ENCODE data around the gene FGF2.

Gene FGF2

DNA sequence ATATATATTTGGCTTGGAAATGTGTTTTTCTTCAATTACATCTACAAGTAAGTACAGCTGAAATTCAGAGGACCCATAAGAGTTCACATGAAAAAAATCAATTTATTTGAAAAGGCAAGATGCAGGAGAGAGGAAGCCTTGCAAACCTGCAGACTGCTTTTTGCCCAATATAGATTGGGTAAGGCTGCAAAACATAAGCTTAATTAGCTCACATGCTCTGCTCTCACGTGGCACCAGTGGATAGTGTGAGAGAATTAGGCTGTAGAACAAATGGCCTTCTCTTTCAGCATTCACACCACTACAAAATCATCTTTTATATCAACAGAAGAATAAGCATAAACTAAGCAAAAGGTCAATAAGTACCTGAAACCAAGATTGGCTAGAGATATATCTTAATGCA lies 69.6 kb downstream of the FGF2 start:
- no peak for DNase-seq

DNA sequence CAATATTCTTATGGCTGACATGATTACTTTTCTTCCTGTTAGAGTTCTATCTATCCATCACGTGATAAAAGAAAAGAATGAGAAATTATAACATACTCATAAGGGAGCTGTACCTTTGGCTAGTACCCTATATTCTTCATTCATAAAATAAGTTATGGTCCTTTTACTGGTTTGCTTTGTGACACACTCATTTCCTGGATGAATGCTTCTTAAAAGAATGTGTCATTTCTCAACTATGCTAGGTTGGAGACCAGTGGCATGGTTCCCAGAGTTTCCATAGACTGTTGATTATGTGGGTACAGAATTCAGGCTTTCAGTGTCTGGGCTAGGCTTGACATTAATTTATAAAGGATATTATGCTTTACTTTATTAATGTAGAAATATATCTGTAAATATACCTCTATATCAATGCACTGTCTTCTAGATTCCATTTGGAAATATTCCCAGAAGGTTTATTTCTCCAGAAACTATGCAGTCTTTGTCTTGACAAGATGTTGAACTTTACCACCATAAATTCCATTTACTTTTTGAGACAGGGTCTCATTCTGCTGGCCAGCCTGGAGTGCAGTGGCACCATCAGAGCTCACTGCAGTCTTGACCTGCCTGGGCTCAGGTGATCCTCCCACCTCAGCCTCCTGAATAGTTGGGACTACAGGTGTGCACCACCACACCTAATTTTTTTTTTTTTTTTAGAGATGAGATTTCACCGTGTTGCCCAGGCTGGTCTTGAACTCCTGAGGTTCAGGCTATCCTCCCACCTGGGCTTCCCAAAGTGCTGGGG lies 71.9 kb downstream of the FGF2 start:
- no peak for DNase-seq

DNA sequence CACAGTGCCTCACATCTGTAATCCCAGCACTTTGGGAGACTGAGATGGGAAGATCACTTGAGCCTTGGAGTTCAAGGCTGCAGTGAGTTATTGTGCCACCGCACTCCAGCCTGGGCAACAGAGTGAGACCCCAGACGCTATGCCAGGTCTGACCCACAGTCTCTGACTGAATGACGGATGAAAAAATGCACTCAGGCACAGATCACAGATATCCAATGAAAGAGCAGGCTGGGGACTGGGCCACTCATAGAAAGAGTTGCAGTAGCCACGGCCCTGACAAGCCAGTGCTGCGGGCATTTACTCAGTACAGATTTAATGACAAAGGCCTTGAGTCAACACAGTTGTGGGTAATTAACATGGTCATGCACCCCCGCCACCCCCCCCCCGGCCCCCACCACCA lies 73.1 kb downstream of the FGF2 start:
- DNase-seq = no peak

DNA sequence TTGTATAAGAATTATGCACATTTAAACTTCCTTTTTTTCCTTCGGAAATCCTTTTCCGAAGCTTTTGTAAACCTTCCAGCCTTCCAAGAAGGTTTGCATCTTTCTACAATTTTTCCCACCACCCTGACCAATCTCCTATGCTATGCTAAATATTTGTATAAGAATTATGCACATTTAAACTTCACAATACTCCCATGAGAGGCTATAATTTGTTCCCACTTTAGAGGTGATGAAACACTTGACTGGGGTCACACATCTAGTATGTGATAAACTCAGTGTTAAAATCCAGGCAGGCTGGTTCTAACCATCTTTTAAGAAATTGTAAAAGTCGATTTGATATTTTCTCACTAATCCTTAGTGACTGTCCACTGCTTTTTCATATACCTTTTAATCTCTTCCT lies 73.7 kb downstream of the FGF2 start:
- DNase-seq = no peak

DNA sequence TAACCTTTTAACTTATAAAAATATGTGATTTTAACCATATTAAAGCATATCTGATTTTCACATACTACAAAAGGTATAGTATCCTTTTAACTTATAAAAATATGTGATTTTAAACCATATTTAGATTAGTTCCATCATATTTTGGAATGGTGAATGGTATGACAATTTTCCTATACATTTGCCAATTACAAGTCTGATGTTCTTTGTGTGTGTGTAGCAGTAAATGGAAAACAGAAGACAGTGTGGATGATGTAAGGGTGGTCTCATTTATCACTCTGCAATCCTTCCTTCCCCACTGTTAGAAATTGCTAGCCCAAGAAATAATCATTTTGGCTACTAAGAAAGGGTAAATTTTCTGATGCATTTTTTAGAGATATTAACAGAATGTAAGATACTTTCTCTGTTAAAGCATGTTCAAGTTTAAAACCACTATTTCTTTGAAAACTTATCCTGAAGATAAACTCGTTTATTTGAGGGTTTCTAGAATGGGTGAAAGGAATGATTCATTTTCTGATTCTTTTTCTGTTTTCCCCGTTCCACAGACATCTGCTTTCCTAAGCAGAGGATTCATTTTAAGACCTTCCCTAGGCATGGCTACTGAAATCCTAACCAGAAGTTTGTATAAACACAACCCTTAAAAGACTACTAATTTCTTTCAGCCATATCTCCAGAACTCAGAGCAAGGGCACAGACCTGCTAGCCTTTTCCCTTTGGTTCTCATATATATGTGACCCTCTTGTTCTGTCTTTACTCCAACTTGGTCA lies 74.8 kb downstream of the FGF2 start:
- DNase-seq = no peak

DNA sequence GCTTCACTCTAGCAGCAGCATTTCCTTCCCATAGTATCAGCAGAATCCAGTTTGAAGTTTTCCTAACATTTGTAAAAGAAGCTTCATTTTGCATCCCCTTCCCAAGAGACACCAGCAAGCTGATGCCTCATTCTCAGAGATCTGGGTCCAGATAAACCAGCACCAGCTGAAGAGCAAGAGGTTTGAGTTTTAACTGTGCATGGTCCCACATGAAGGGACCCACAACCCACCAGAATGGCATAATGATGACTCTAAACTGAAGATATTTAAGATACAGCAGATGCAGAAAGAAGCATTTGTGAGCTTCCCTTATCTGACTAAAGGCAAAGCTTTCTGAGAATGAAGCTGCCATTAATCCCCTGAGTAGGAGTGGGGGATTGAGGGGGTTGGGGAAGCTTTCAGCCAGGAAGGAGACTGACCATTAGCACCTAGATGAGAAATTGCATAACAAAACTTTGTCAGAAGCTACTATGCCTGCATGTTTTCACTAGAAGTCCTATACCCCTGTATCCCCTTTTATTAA lies 77.2 kb downstream of the FGF2 start:
- DNase-seq = no peak

DNA sequence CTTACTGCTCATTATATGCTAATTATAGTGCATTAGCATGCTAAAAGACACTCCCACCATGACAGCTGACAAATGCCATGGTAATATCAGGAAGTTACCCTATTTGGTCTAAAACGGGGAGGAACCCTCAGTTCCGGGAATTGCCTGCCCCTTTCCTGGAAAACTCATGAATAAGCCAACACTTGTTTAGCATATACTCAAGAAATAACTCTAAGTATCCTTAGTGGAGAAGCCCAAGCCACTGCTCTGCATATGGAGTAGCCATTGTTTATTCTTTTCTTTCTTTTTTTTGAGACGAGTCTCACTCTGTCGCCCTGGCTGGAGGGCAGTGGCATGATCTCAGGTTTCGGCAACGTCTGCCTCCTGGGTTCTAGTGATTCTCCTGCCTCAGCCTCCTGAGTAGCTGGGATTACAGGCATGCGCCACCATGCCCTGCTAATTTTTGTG lies 80.3 kb downstream of the FGF2 start:
- DNase-seq = no peak

DNA sequence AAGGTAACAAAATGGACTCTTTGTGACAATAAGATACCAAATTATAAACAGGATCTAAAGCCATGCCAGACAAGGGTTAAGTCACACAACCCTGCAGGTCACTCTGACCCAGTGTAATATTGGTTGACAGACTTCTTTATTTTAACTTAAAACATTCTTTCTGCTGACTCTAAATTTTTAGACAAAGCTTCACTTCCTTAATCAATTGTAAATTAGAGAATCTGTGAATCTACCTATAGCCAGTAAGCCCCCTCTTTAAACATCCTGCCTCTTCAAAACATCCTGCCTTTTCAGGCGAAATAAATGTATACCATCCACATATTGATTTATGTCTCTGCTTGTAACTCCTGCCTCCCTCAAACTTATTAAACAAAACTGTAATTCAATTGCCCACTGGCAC lies 81.6 kb downstream of the FGF2 start:
- no peak for DNase-seq

DNA sequence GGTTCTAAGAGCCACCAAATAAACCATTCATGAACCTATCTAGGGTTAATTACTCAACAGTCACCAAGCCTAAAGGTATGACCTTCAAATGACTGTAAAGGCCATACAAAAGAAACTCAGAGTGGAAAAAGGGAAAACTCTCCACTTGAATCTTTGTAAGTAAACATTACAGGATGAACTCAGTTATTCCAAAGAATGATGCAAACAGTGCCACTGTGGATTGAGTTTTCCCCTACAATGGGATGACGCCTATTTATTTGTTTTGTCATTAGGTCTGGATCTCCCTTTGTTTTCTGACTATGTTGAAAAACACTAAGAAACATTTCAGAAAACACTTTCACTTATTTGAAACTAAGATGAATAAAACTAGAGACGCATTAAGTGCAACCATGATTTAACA lies 83.1 kb downstream of the FGF2 start:
- no peak for DNase-seq

DNA sequence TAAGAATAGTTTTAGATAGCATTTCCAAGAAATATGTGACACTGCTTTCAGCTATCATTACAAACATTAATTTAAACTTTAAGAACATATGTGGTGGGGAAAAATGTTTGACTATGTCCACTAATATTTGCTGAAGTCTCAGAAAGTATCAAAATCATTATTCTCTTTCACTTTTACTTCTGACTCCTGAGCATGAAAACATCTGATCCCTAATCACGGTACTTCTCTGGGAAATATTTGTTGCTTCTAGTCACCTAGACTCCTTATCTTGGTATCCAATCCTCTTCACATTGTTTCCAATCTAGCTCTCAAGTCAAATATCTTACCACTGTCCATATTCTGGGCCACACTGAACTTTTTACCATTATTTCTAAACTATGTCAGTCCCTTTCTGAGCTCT lies 85.0 kb downstream of the FGF2 start:
- no peak for DNase-seq

DNA sequence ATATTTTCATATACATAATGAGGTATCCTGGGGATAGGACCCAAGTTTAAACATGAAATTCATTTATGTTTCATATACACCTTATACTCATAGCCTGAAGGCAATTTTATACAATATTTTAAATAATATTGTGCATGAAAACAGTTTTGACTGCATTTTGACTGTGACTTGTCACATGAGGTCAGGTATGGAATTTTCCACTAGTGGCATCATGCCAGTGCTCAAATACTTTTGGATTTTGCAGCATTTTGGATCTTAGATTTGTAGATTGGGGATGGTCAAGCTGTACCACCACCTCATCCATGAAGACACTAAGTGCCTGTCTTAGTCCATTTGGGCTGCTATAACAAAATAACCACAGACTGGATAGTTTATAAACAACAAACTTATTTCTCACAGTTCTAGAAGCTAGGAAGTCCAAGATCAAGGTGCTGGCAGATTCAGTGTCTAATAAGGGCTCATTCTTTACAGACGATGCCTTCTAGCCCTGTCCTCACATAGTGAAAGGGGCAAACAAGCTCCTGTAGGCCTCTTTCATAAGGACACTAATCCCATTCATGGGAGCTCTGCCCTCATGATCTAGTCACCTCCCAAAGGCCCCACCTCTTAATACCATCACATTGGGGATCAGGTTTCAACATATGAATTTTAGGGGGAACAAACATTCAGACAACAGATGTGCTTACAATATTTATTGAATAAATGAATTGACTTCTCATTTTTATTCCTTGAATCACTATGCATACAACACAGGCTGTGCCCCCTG lies 86.4 kb downstream of the FGF2 start:
- DNase-seq = no peak

DNA sequence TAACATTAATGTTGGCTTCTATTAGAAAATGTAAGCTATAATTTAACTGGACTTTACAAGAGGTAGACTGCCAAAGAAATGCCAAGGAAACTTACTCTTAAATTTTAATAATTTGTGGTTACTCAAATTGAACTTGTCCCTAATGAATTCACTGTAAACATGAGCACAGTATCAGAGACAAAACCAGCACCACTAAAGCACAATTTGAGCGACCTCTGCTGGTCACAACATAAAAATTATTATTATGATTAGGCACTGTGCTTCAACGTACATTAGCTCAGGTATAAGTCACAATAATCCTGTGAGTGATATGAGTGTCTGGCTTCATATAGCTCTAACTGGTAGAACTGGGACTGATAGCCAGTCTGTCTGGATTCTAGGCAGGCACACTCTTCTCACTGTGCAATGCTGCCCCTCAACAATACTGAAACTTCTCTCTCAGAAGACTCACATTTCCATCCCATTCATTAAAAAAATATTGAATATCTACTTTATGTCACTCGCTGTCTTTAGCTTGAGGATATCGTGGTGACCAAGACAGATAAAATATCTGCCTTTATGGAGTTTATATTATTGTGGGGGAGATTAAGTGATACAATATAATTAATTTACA lies 87.8 kb downstream of the FGF2 start:
- no peak for DNase-seq

DNA sequence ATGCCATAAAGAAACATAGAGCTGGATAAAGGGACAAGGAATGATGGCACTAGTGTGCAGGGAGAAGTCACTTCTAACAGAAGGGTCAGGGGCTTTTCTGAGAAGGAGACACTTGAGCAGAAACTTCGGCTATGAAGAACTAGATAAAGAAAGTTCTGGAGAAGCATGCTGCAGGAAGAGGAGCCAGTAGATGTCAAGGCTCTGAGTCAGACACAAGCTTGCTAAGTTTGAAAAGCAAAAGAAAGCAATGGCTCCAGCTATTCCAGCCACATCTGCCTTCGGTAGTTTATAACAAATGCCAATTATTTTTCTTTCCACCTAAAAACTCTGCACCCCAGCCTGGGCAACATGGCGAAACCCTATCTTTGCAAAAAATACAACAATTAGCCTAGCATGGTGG lies 88.3 kb downstream of the FGF2 start:
- DNase-seq = no peak

DNA sequence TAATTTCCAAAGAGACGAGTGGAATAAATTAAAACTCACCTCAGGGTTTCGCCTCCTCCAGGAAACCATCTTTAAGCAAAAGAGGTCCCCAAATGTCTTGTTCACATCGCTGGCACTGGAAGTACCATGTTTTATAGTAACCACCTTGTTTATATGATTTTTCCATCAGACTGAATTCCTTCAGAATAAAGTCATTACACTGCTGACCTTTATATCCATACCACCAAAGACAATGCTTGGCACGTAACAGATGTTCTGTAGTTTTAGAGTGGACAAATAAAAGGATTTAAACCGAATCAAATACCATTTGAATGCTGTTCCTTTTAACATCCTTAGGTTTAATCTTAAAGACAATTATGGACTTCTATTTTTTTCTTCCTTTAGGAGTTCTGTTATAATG lies 91.1 kb downstream of the FGF2 start:
- no peak for DNase-seq

DNA sequence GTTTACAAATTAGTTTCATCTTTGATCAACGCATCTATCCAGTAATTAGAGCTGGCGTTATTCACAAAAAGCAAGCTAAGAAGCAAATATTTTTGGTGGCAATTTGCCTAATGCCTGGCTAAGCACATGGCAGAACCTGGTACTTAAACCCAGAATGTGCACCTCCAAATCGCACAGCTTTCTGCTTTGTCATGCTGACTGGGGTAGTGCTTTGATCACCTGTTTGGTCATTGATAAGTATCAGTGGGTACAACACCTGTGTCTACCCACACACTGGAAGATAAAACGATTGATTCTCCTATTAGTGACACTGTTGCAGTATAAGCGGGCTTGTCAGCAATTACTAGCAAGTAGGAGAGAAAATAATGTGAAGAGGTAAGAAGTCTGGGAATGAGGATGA lies 93.8 kb downstream of the FGF2 start:
- DNase-seq = no peak

DNA sequence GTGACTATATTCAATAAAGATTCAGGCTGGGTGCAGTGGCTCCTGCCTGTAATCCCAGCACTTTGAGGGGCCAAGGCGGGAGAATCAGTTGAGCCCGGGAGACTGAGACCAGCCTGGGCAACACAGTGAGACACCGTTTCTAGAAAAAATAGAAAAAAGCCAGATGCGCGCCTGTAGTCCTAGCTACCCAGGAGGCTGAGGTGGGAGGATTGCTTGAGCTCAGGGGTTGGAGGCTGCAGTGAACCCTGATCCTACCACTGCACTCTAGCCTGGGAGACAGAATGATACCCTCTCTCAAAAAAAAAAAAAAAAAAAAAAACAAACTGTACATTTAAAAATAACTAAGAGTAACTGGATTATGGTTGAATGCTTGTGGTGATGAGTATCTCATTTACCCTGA lies 94.7 kb downstream of the FGF2 start:
- DNase-seq = no peak

DNA sequence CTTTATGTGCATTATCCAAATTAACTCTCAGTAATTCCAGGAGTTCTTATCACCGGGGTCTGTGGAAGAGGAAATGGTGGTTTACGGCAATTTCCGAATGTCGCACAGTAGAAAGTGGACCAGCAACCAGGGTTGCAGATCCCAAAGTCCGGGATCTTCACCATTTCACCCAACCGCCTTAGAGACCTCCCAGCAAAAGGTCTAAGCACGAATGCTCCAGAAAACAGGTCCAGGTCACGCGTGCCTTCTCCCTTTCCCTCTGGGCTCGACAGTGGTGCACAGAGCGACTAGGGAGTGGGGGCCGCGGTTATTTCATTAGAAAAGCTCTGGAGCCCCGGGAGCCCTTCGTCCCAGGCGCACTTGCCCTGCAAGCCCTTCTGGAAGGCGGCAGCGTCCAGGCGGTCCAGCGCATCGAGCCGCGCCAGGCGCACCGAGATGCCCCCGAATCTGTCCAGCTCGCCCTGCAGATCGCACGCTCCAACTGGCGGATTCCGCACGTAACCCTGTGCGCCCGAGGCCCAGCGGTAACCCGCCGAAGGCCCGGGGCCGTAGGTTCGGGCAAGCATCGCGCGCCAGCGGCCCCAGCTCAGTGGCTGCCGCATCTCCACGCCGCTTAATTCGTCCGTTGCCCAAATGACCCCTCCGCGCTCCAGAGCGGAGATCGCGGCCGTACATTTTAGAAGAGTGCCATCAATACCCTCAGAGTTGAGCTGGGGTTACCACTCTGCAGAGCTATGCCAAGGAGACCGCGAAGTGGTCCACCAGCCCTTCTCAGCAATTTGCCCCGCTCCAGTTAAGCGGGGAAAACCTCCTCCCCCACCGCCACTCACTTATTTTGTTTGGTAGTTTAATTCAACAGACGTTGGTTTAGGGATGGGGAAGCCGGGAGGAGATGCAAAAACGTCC lies 95.6 kb downstream of the FGF2 start, which contains the start of gene NUDT6:
Gene NUDT6 (minus strand): TSS at position 627 of the 906 bp plus-strand sequence. CDS start 25 bp downstream, at position 602.
- peak; percentile 40 to 46 for DNase-seq

DNA sequence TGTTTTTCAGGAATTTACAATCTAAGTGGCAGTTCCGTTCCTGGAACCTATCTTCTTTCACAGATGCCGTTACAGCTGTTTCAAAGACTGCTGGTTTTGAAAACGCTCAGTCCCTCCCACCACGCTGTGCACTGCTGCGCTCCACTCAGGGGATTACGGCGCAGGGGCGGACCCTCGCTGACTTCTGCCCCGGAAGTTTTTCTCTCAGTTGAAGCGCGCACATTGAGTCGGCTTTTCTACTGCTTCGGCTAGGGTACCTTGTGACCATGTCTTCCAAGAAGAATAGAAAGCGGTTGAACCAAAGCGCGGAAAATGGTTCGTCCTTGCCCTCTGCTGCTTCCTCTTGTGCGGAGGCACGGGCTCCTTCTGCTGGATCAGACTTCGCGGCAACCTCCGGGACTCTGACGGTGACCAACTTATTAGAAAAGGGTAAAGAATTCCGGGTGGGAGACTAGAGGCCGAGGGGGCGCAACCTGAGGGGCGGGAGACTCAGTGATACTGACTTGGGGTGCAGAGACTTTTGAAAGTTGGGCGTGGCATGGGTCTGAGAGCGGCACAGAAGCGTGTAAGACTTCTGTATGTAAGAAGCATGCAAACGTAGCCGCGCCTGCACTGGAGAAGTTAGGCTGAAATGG lies 96.4 kb downstream of the FGF2 start:
- peak; percentile 87 to 88 for DNase-seq

DNA sequence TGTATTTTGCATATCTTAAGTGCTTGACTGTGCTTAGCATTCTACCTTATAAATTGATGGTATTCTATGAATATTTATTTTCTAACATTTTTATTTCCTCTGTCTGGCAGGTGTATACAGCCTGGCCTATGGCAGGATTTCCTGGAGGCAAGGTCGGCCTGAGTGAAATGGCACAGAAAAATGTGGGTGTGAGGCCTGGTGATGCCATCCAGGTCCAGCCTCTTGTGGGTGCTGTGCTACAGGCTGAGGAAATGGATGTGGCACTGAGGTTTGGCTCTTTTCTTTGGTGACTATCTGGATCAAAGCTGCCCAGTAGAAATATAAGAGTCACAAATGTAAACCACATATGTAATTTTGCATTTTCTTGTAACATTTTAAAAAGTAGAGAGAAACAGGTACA lies 102.3 kb downstream of the FGF2 start:
- no peak for DNase-seq

DNA sequence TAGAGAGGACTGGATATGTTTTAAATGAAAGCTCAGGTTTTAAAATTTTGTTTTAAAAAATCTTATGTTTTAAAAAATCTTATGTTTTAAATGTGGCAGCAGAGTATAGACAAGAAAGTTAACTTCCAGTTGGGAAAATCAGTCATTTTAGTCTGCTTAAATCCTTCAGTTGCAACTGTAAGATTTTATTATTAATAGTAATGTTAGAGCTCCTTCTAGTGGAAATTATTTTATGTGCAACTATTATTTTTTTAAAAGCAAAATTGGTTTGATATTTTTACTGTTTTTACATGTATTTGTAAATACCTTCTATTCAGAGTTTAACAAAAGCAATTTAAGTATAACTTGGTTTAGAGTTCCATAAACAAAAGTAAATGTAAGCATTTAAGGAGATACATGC lies 104.2 kb downstream of the FGF2 start:
- DNase-seq = no peak

DNA sequence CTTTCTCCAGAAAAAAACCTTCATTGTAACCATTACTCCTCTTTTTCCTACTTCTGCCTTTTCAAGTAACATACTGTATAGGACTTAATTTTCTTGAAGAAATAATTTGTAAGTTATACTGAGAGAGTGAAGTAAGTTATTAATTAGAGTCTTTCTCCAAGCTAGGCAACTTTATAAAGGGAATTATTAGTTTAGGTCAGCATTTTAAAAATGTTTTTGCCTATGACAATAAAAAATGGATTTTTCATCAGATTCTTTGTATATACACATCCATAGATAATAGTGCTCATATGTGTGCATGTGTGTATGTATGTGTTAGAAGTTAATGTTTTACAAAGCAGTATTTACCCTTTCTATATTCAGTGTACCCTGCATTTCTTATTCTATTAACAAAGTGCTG lies 106.1 kb downstream of the FGF2 start:
- no peak for DNase-seq
